Endothelial cell of umbilical vein (primary cell): ENCODE data around the gene CTNNA2. TPM values are rescaled to one million over a fixed set of nuclear protein-coding genes. Genes with fewer than 3 reads are reported as not detected.

Source experiments
- BruUV-seq: library from RNA; stranded (reverse); fragments of 400-500 nt; replicated peaks from 2 replicates; lab custom pipeline; 2021; lab: Mats Ljungman, UMichigan
- CTCF ChIA-PET: fragments of 300-600, 350-600 bp; sonication (Branson Sonifier 250); formaldehyde crosslinking; loops from one replicate; lab custom pipeline; 2021; ENCODE audit warnings: antibody characterized with exemption, inconsistent platforms; lab: Charles Lee
- POLR2A ChIA-PET: fragments of 300-600, 350-600 bp; sonication (Branson Sonifier 250); formaldehyde crosslinking; loops from one replicate; lab custom pipeline; 2021; ENCODE audit warnings: antibody characterized with exemption, inconsistent platforms; lab: Charles Lee
- DNase-seq: peaks from one replicate; pipeline ENCODE4 v3.0.0-alpha.2; 2011; ENCODE audit warnings: low read depth, low spot score
- FAIRE-seq: peaks from 2 replicates; lab custom pipeline; 2011; peaks lifted over from hg19 to GRCh38; lab: Jason Lieb, UNC
- H2AFZ ChIP-seq: 2 replicates; pipeline ENCODE4 v1.6.0; 2012; ENCODE audit warnings: low read depth, low read length, control low read depth, inconsistent platforms
- H3K27ac ChIP-seq: 2 replicates; pipeline ENCODE4 v1.5.1; 2011; ENCODE audit warnings: low read depth, mild to moderate bottlenecking, control low read depth, low read length, moderate library complexity; ENCODE audit not compliant: insufficient read depth
- H3K27me3 ChIP-seq, 2 experiments: 2 replicates each; pipeline versions ENCODE4 v1.6.0 to v1.6.1; 2011; ENCODE audit warnings: low read length in 2 of 2, mixed read lengths in 1 of 2; ENCODE audit not compliant: control insufficient read depth in 2 of 2, insufficient read depth in 2 of 2
- H3K36me3 ChIP-seq, 2 experiments: 2 replicates in 1 of 2; 3 replicates in 1 of 2; pipeline ENCODE4 v1.5.1; 2011; ENCODE audit warnings: low read length in 2 of 2, mild to moderate bottlenecking in 1 of 2, moderate library complexity in 1 of 2; ENCODE audit not compliant: control insufficient read depth in 2 of 2, insufficient read depth in 2 of 2; ENCODE audit errors: extremely low read depth in 1 of 2
- H3K4me1 ChIP-seq: 3 replicates; pipeline ENCODE4 v1.5.1; 2011; ENCODE audit warnings: mild to moderate bottlenecking, low read length; ENCODE audit not compliant: control insufficient read depth, insufficient read depth; ENCODE audit errors: extremely low read depth
- H3K4me2 ChIP-seq: 2 replicates; pipeline ENCODE4 v1.6.1; 2011; ENCODE audit warnings: low read length, control low read depth, mixed read lengths; ENCODE audit not compliant: insufficient read depth
- H3K4me3 ChIP-seq, 3 experiments: fragments of 200-600 bp in 1 of 3; sonication (generic), shearing (Covaris generic) in 1 of 3; replicated peaks in 1 of 3; 2 replicates each; pipeline ENCODE4 v1.5.1; 2011 to 2016; ENCODE audit warnings: control low read depth in 3 of 3, low read length in 3 of 3, mild to moderate bottlenecking in 2 of 3, inconsistent platforms in 1 of 3, low read depth in 1 of 3, moderate library complexity in 1 of 3; ENCODE audit not compliant: insufficient read depth in 1 of 3
- H3K79me2 ChIP-seq: 2 replicates; pipeline ENCODE4 v1.6.0; 2012; ENCODE audit warnings: low read length, inconsistent platforms; ENCODE audit not compliant: control insufficient read depth, insufficient read depth
- H3K9ac ChIP-seq: replicated peaks from 2 replicates; pipeline ENCODE3; 2011; ENCODE audit warnings: low read length, control low read depth; ENCODE audit not compliant: insufficient read depth; ENCODE audit errors: extremely low read depth
- H3K9me1 ChIP-seq: replicated peaks from 3 replicates; pipeline ENCODE4 v1.6.0; 2011; ENCODE audit warnings: mild to moderate bottlenecking, low read length; ENCODE audit not compliant: control insufficient read depth, insufficient read depth; ENCODE audit errors: extremely low read depth
- H3K9me3 ChIP-seq: replicated peaks from 2 replicates; pipeline ENCODE4 v1.5.1; 2012; ENCODE audit warnings: low read length, inconsistent platforms; ENCODE audit not compliant: control insufficient read depth, insufficient read depth
- H4K20me1 ChIP-seq: replicated peaks from 2 replicates; pipeline ENCODE3; 2011; ENCODE audit warnings: mild to moderate bottlenecking, low read length; ENCODE audit not compliant: control insufficient read depth, insufficient read depth; ENCODE audit errors: extremely low read depth
- CTCF ChIP-seq, 2 donors: IDR thresholded peaks; 1 replicate in 1 of 2; 2 replicates in 1 of 2; pipeline ENCODE4 v1.5.1; 2011; ENCODE audit warnings: low read length in 2 of 2, mild to moderate bottlenecking in 2 of 2, moderate library complexity in 2 of 2, control low read depth in 1 of 2, inconsistent platforms in 1 of 2, low read depth in 1 of 2; ENCODE audit not compliant: insufficient read depth in 1 of 2; ENCODE audit errors: extremely low read depth in 1 of 2
- EZH2 ChIP-seq: IDR thresholded peaks from 2 replicates; pipeline ENCODE4 v1.6.1; 2012; ENCODE audit warnings: borderline replicate concordance, low read depth, mild to moderate bottlenecking, moderate library complexity, low read length, inconsistent platforms; ENCODE audit not compliant: severe bottlenecking
- FOS ChIP-seq: IDR thresholded peaks from 2 replicates; pipeline ENCODE4 v1.6.1; 2011; ENCODE audit warnings: mild to moderate bottlenecking, low read length, moderate library complexity, borderline replicate concordance; ENCODE audit not compliant: insufficient read depth
- GATA2 ChIP-seq: IDR thresholded peaks from 2 replicates; pipeline ENCODE4 v1.7.0; 2011; ENCODE audit warnings: low read depth, mild to moderate bottlenecking, moderate library complexity, mixed read lengths, low read length; ENCODE audit not compliant: insufficient read length, insufficient read depth
- JUN ChIP-seq: IDR thresholded peaks from 2 replicates; pipeline ENCODE4 v1.6.1; 2011; ENCODE audit warnings: borderline replicate concordance, low read depth; ENCODE audit not compliant: insufficient read length, insufficient read depth
- MAX ChIP-seq: IDR thresholded peaks from 2 replicates; pipeline ENCODE4 v1.6.1; 2011; ENCODE audit not compliant: insufficient read depth, insufficient read length
- MYC ChIP-seq: IDR thresholded peaks from one replicate; pipeline ENCODE4 v1.6.1; 2011; ENCODE audit warnings: mild to moderate bottlenecking, low read depth, low read length
- POLR2A ChIP-seq: IDR thresholded peaks from 2 replicates; pipeline ENCODE4 v1.6.1; 2012; ENCODE audit warnings: low read depth, mild to moderate bottlenecking, control low read depth, low read length
- POLR2AphosphoS5 ChIP-seq: IDR thresholded peaks from 2 replicates; pipeline ENCODE4 v1.6.1; 2012; ENCODE audit warnings: low read depth, mild to moderate bottlenecking, control low read depth, low read length, moderate library complexity; ENCODE audit not compliant: insufficient read depth
- dilution Hi-C: fragments of 300-500 bp; cut with MboI; formaldehyde crosslinking; loops from one replicate; pipeline ENCODE4 v1.15.0; 2019; ENCODE audit warnings: low sequenced_read_pairs; ENCODE audit not compliant: extremely low pct_ligation_motif_present
- intact Hi-C: fragments of 100-400 bp; cut with micrococcal nuclease; formaldehyde crosslinking; loops from one replicate; pipeline ENCODE4 v1.10.0; 2022
- polyA plus RNA-seq, 4 experiments: library from polyadenylated mRNA; depleted of rRNA in 3 of 4; stranded (reverse) in 3 of 4; unstranded in 1 of 4; fragments of >200 nt; gene quantifications; 2 replicates each; pipeline versions ENCODE4 v1.2.1 to v1.2.3, GENCODE V29; 2011 to 2012; ENCODE audit warnings: missing spikeins in 1 of 4
- total RNA-seq: library from RNA; stranded (reverse); gene quantifications from 2 replicates; pipeline ENCODE4 v1.2.3, GENCODE V29; 2021

The CTNNA2 gene
- total and polyA plus RNA-seq, 2 donors (not counting 3 experiments of a cell fraction or from before 2014, with no cell fraction given), result not detected

- TF ChIP-seq FOS (no peak), EZH2 (no peak), POLR2AphosphoS5 (no peak), GATA2 (no peak), MAX (no peak), CTCF (IDR thresholded peaks at IDR 0.05; ENCODE audit: extremely low read depth in 1 of 2, insufficient read depth in 1 of 2, low read depth in 1 of 2, low read length in 2 of 2) (no peak), POLR2A (no peak), JUN (no peak), MYC (no peak)
- Histone ChIP-seq H2AFZ (no peak overlapping the region), H3K27me3 (no peaks in the 10 kb centered on the region), H3K36me3 (no peaks in the 10 kb centered on the region), H3K27ac (no peak overlapping the region), H3K9ac (no peak overlapping the region), H3K9me3 (no peaks in the 10 kb centered on the region), H3K4me3 (no peak overlapping the region), H3K79me2 (no peaks in the 10 kb centered on the region), H3K9me1 (no peaks in the 10 kb centered on the region), H3K4me2 (no peak overlapping the region), H4K20me1 (no peaks in the 10 kb centered on the region), H3K4me1 (no peaks in the 10 kb centered on the region)
- intact Hi-C loops, result no loop called here
- ChIA-PET POLR2A (no interaction called here), CTCF (interaction anchor here (1.7 kb wide), 1 partner anchor 174 kb away, joined by 3 read pairs; no protein-coding TSS in a partner anchor)
- FAIRE-seq (no peak), DNase-seq (no peak)
- dilution Hi-C loops, result no loop called here
- no TSS peak for BruUV-seq
Measured at GRCh38 chr2:80324525-80324924, 811.7 kb downstream of the CTNNA2 start.
